GM12878 (cell line): ENCODE data around the gene TRA2B. TPM values are rescaled to one million over a fixed set of nuclear protein-coding genes. Genes with fewer than 3 reads are reported as not detected.

Experiments used
- ATAC-seq: fragments of 200-7000 bp; cut with Tn5 transposase; 3 replicates; pipeline ENCODE4 v1.9.1; 2020; ENCODE audit warnings: mild to moderate bottlenecking, moderate library complexity
- BruUV-seq: library from RNA; stranded (reverse); fragments of 400-500 nt; replicated peaks from 2 replicates; lab custom pipeline; 2021; lab: Mats Ljungman, UMichigan
- CTCF ChIA-PET: fragments of 300-600 bp; sonication (Branson Sonifier 250); formaldehyde crosslinking; extraction: SDS; loops from one replicate; lab custom pipeline; 2021; ENCODE audit warnings: inconsistent platforms; lab: Yijun Ruan, JAX
- POLR2A ChIA-PET: fragments of 350-600 bp; formaldehyde crosslinking; extraction: SDS; loops from one replicate; lab custom pipeline; 2021; ENCODE audit warnings: inconsistent platforms; lab: Charles Lee
- RAD21 ChIA-PET: fragments of 300-600 bp; sonication (Branson Sonifier 250); formaldehyde crosslinking; loops from one replicate; lab custom pipeline; 2023; ENCODE audit warnings: antibody characterized with exemption; ENCODE audit not compliant: unreplicated experiment; lab: Charles Lee
- SMC1A ChIA-PET: fragments of 300-600 bp; sonication (Branson Sonifier 250); formaldehyde crosslinking; loops from one replicate; lab custom pipeline; 2023; ENCODE audit not compliant: unreplicated experiment, uncharacterized antibody; lab: Charles Lee
- DNase-seq: peaks from one replicate; pipeline ENCODE4 v3.0.0-alpha.2; 2011; ENCODE audit warnings: low read depth, low spot score
- FAIRE-seq: peaks from 3 replicates; lab custom pipeline; 2011; peaks lifted over from hg19 to GRCh38; lab: Jason Lieb, UNC
- H2AFZ ChIP-seq: 2 replicates; pipeline ENCODE4 v1.6.0; 2011; ENCODE audit warnings: low read depth, low read length, control low read depth; ENCODE audit not compliant: control insufficient read depth
- H3K27ac ChIP-seq: 2 replicates; pipeline ENCODE4 v1.5.1; 2011; ENCODE audit warnings: control low read depth; ENCODE audit not compliant: control insufficient read depth, insufficient read depth
- H3K27me3 ChIP-seq, 2 experiments: replicated peaks in 1 of 2; 2 replicates each; pipeline versions ENCODE4 v1.6.0 to v1.6.1; 2011; ENCODE audit warnings: low read length in 1 of 2; ENCODE audit not compliant: control insufficient read depth in 2 of 2, insufficient read depth in 2 of 2
- H3K36me3 ChIP-seq, 2 experiments: 2 replicates each; pipeline ENCODE4 v1.5.1; 2011; ENCODE audit warnings: low read length in 1 of 2; ENCODE audit not compliant: control insufficient read depth in 2 of 2, insufficient read depth in 2 of 2
- H3K4me1 ChIP-seq: 2 replicates; pipeline ENCODE4 v1.6.1; 2011; ENCODE audit warnings: mild to moderate bottlenecking, low read length, moderate library complexity, mixed read lengths; ENCODE audit not compliant: control insufficient read depth, insufficient read depth
- H3K4me2 ChIP-seq: 2 replicates; pipeline ENCODE4 v1.6.0; 2011; ENCODE audit warnings: control low read depth; ENCODE audit not compliant: control insufficient read depth, insufficient read depth
- H3K4me3 ChIP-seq: fragments of 200-600 bp; sonication (generic); 2 replicates; pipeline ENCODE4 v1.5.1; 2016
- H3K79me2 ChIP-seq: 2 replicates; pipeline ENCODE4 v1.6.0; 2011; ENCODE audit warnings: low read length; ENCODE audit not compliant: control insufficient read depth, insufficient read depth
- H3K9ac ChIP-seq: 2 replicates; pipeline ENCODE4 v1.8.0; 2011; ENCODE audit warnings: low read length, control low read depth, mixed read lengths; ENCODE audit not compliant: control insufficient read depth, insufficient read depth
- H3K9me3 ChIP-seq: replicated peaks from 3 replicates; pipeline ENCODE4 v1.5.1; 2011; ENCODE audit warnings: mild to moderate bottlenecking, low read length; ENCODE audit not compliant: control insufficient read depth, insufficient read depth
- H4K20me1 ChIP-seq: 2 replicates; pipeline ENCODE4 v1.6.0; 2011; ENCODE audit not compliant: control insufficient read depth, insufficient read depth
- BACH1 ChIP-seq: fragments of 450-650 bp; IDR thresholded peaks from 2 replicates; pipeline ENCODE4 v1.6.1; 2017; ENCODE audit warnings: mild to moderate bottlenecking, borderline replicate concordance
- CEBPB ChIP-seq, 2 experiments: fragments of 150-350 bp in 1 of 2; IDR thresholded peaks; 2 replicates each; pipeline ENCODE4 v1.6.1; 2012 to 2014; ENCODE audit warnings: low read depth in 2 of 2, low read length in 2 of 2, borderline replicate concordance in 1 of 2, inconsistent platforms in 1 of 2
- CHD1 ChIP-seq: IDR thresholded peaks from 2 replicates; pipeline ENCODE4 v1.6.1; 2012; ENCODE audit warnings: low read depth, low read length, improper control_type of control experiment
- CREM ChIP-seq: IDR thresholded peaks from 2 replicates; pipeline ENCODE4 v1.6.1; 2014; ENCODE audit warnings: antibody characterized with exemption, low read depth
- EED ChIP-seq: sonication (generic); IDR thresholded peaks from 2 replicates; pipeline ENCODE4 v1.6.1; 2016; ENCODE audit warnings: antibody characterized with exemption, low read depth
- FOXK2 ChIP-seq: fragments of 450-650 bp; IDR thresholded peaks from 2 replicates; pipeline ENCODE4 v1.6.1; 2017; ENCODE audit warnings: mild to moderate bottlenecking, moderate library complexity
- MYB ChIP-seq: fragments of 150-350 bp; IDR thresholded peaks from 2 replicates; pipeline ENCODE4 v1.6.1; 2014; ENCODE audit warnings: mild to moderate bottlenecking, low read depth, low read length, borderline replicate concordance
- NFYA ChIP-seq: IDR thresholded peaks from 2 replicates; pipeline ENCODE4 v1.6.1; 2011; ENCODE audit warnings: low read depth, mild to moderate bottlenecking, low read length, improper control_type of control experiment, borderline replicate concordance
- NFYB ChIP-seq: IDR thresholded peaks from 2 replicates; pipeline ENCODE4 v1.6.1; 2011; ENCODE audit warnings: low read depth, mild to moderate bottlenecking, low read length, improper control_type of control experiment, moderate library complexity; ENCODE audit not compliant: insufficient read depth
- PAX5 ChIP-seq: IDR thresholded peaks from 2 replicates; pipeline ENCODE4 v1.6.1; 2011; ENCODE audit warnings: low read depth, low read length, borderline replicate concordance
- TARDBP ChIP-seq: IDR thresholded peaks from 2 replicates; pipeline ENCODE4 v1.6.1; 2016; ENCODE audit warnings: borderline replicate concordance
- YY1 ChIP-seq: IDR thresholded peaks from 2 replicates; pipeline ENCODE4 v1.6.1; 2011; ENCODE audit warnings: low read depth, mild to moderate bottlenecking, low read length
- WGBS: methylation state at CpG from one replicate; pipeline ENCODE4 v1.1.6; 2016; ENCODE audit warnings: low lambda C conversion rate; ENCODE audit not compliant: insufficient replicate concordance, insufficient coverage; ENCODE audit errors: missing lambda C conversion rate; 5-methylcytosine and 5-hydroxymethylcytosine counted together
- in situ Hi-C: fragments of 300-500 bp; cut with MboI; formaldehyde crosslinking; loops from 9 replicates; pipeline ENCODE4 v1.14.3; 2018; ENCODE audit warnings: mixed read lengths
- intact Hi-C: fragments of 100-400 bp; cut with micrococcal nuclease; formaldehyde crosslinking; loops from one replicate; pipeline ENCODE4 v1.14.2; 2022; ENCODE audit not compliant: unreplicated experiment
- polyA plus RNA-seq, 11 experiments: library from polyadenylated mRNA; depleted of rRNA in 4 of 11; unstranded in 6 of 11; stranded (reverse) in 5 of 11; fragments of >200 nt; fragmentation: Nextera tagmentation in 4 of 11; fragmentation: Illumina TruSeq in 1 of 11; extraction: Ambion mirVana in 4 of 11; extraction: Trizol in 1 of 11; gene quantifications; 1 replicate in 1 of 11; 2 replicates in 10 of 11; pipeline versions ENCODE4 v1.2.1 to v1.2.3, GENCODE V29; 2011 to 2016; ENCODE audit warnings: inconsistent platforms in 2 of 11, missing spikeins in 2 of 11, low read depth in 1 of 11
- total RNA-seq, 4 experiments: library from RNA; depleted of rRNA in 3 of 4; stranded (reverse); fragments of >200 nt in 3 of 4; fragmentation: Illumina TruSeq in 1 of 4; extraction: Trizol in 1 of 4; gene quantifications; 2 replicates each; pipeline versions ENCODE4 v1.2.1 to v1.2.3, GENCODE V29; 2013 to 2021
- TF ChIP-seq, protein P1 (sequence below): fragments of 450-650 bp; IDR thresholded peaks from 2 replicates; pipeline ENCODE4 v1.6.1; 2017; ENCODE audit warnings: mild to moderate bottlenecking

The TRA2B gene
- total and polyA plus RNA-seq, 10 of the 15 experiments (the other 5 are each of a cell fraction or from before 2014, with no cell fraction given), result 130 to 317 (median 278) TPM

DNA sequence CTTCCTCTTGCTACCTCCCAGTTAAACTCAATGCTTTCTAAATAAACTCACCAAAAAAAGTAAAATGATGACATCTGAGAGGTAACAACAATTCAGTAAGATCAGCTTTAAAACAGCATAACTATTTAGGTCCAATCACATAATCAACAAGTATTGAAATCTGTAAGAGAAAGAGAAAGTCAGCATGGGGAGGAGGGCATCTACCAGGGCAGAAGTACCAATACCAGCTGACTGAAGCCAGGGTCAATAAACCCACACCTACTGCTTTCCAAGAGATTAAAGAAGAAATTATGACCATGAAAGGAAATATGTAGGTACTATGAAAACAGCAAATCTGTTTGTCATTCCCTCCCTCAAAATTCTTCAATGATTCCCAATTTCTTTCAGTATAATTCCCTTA is 70.8 kb downstream of the TRA2B start (continued):
- TF ChIP-seq CEBPB (IDR thresholded peaks at IDR 0.05; ENCODE audit: borderline replicate concordance in 1 of 2, low read depth in 2 of 2, low read length in 2 of 2), result no peak

DNA sequence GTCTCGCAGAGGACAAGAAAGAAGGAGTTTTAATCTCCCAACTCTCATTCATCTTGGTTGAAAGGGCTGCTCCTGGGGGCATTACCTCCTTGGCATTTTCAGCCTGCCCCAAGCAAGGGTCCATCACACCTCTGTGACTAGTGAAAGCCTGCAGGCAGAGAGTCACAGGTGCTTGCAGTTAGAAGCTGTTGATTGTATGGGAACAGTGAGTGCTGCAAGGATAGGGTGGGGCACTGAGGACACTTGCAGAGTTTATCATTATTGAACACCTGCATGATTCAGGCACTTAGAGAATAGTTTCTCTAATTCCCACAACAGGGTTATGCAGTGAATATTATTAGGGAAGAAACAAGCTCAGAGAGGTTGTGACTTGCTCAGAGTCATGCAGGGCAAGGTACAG is 71.3 kb downstream of the TRA2B start:
- H2AFZ ChIP-seq, result no peak overlapping the region
- intact Hi-C loops (no loop called here), in situ Hi-C loops (no loop called here)
- BruUV-seq, result no TSS peak
- no peaks in the 10 kb centered on the region; a peak in 1 of 4 replicates for H3K27me3 ChIP-seq
- H3K36me3 ChIP-seq, result no peaks in the 10 kb centered on the region
- POLR2A ChIA-PET, result no interaction called here
- no peak overlapping the region for H3K27ac ChIP-seq
- H3K9ac ChIP-seq, result no peak overlapping the region
- H3K4me2 ChIP-seq, result no peak overlapping the region
- CTCF ChIA-PET, result no interaction called here
- no peaks in the 10 kb centered on the region for H3K9me3 ChIP-seq
- WGBS, result 33% methylated on average over 1 of the region's 1 CpG
- DNase-seq (no peak), ATAC-seq (no peak), FAIRE-seq (no peak)
- RAD21 ChIA-PET, result no interaction called here
- H4K20me1 ChIP-seq, result no peaks in the 10 kb centered on the region; the same call in 1 of the 2 replicates
- H3K79me2 ChIP-seq, result no peaks in the 10 kb centered on the region
- H3K4me3 ChIP-seq, result no peak overlapping the region
- no peaks in the 10 kb centered on the region for H3K4me1 ChIP-seq
- no peak for TF ChIP-seq EED
- no peak for TF ChIP-seq CHD1
- TF ChIP-seq NFYB, result no peak
- TF ChIP-seq TARDBP, result no peak
- TF ChIP-seq, protein P1, sequence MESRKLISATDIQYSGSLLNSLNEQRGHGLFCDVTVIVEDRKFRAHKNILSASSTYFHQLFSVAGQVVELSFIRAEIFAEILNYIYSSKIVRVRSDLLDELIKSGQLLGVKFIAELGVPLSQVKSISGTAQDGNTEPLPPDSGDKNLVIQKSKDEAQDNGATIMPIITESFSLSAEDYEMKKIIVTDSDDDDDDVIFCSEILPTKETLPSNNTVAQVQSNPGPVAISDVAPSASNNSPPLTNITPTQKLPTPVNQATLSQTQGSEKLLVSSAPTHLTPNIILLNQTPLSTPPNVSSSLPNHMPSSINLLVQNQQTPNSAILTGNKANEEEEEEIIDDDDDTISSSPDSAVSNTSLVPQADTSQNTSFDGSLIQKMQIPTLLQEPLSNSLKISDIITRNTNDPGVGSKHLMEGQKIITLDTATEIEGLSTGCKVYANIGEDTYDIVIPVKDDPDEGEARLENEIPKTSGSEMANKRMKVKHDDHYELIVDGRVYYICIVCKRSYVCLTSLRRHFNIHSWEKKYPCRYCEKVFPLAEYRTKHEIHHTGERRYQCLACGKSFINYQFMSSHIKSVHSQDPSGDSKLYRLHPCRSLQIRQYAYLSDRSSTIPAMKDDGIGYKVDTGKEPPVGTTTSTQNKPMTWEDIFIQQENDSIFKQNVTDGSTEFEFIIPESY, result no peak
- TF ChIP-seq BACH1, result no peak
- no peak for TF ChIP-seq MYB
- no peak for TF ChIP-seq NFYA
- TF ChIP-seq YY1, result no peak
- TF ChIP-seq PAX5, result no peak
- no peak for TF ChIP-seq FOXK2
- TF ChIP-seq CREM, result no peak
- SMC1A ChIA-PET, result no interaction called here

Other genes with a start within 250 kb of the TRA2B start
- gene IGF2BP2, start 113.0 kb downstream of the TRA2B start, total RNA-seq (2014; rRNA removed), result not detected in 2 replicates
- gene IGF2BP2, start 113.0 kb downstream of the TRA2B start, total RNA-seq (2014; rRNA removed; fragmentation: Illumina TruSeq; extraction: Trizol), result not detected in 2 replicates
- gene IGF2BP2, start 113.0 kb downstream of the TRA2B start, total RNA-seq (2021), result 0.21 and 0.72 TPM in 2 replicates
- gene IGF2BP2, start 113.0 kb downstream of the TRA2B start, polyA plus RNA-seq (2011; rRNA removed), result not detected in 2 replicates
- gene IGF2BP2, start 113.0 kb downstream of the TRA2B start, polyA plus RNA-seq (2014; fragmentation: Illumina TruSeq; extraction: Trizol), result not detected in 2 replicates
- not detected for gene IGF2BP2, start 113.0 kb downstream of the TRA2B start, polyA plus RNA-seq (2014; fragmentation: Nextera tagmentation; extraction: Ambion mirVana)
- not detected in 2 replicates for gene IGF2BP2, start 113.0 kb downstream of the TRA2B start, polyA plus RNA-seq (2014; rRNA removed)
- under 1 TPM in 1 of 2 experiments, not detected in 1; 0.25 TPM for gene IGF2BP2, start 113.0 kb downstream of the TRA2B start, polyA plus RNA-seq (2016; fragmentation: Nextera tagmentation; extraction: Ambion mirVana)
- 8.1 and 8.3 TPM in 2 replicates for gene ETV5, start 171.1 kb upstream of the TRA2B start, total RNA-seq (2014; rRNA removed)
- 5.9 and 6.3 TPM in 2 replicates for gene ETV5, start 171.1 kb upstream of the TRA2B start, total RNA-seq (2014; rRNA removed; fragmentation: Illumina TruSeq; extraction: Trizol)
- gene ETV5, start 171.1 kb upstream of the TRA2B start, total RNA-seq (2021), result 10.6 and 12.5 TPM in 2 replicates
- 5.4 and 6.0 TPM in 2 replicates for gene ETV5, start 171.1 kb upstream of the TRA2B start, polyA plus RNA-seq (2011; rRNA removed)
- gene ETV5, start 171.1 kb upstream of the TRA2B start, polyA plus RNA-seq (2014; fragmentation: Illumina TruSeq; extraction: Trizol), result 6.7 and 7.8 TPM in 2 replicates
- gene ETV5, start 171.1 kb upstream of the TRA2B start, polyA plus RNA-seq (2014; fragmentation: Nextera tagmentation; extraction: Ambion mirVana), result 1 to 10 TPM; 5.0 to 5.4 TPM
- 7.0 and 7.8 TPM in 2 replicates for gene ETV5, start 171.1 kb upstream of the TRA2B start, polyA plus RNA-seq (2014; rRNA removed)
- gene ETV5, start 171.1 kb upstream of the TRA2B start, polyA plus RNA-seq (2016; fragmentation: Nextera tagmentation; extraction: Ambion mirVana), result 10 to 100 TPM; 14.5 to 18.4 TPM